HepG2 (cell line): ENCODE measurements around the gene IRX3. TPM values are rescaled to one million over a fixed set of nuclear protein-coding genes. Genes with fewer than 3 reads are reported as not detected.

Source experiments
- ATF2 ChIP-seq: sonication (generic); formaldehyde crosslinking; IDR thresholded peaks from 2 replicates; pipeline ENCODE4 v1.4.0; 2020; ENCODE audit warnings: missing genetic modification reagents
- BORCS8-MEF2B ChIP-seq: sonication (generic); formaldehyde crosslinking; IDR thresholded peaks from 2 replicates; pipeline ENCODE4 v1.8.0; 2022; ENCODE audit warnings: mild to moderate bottlenecking, missing genetic modification reagents
- IRF9 ChIP-seq: sonication (generic); formaldehyde crosslinking; IDR thresholded peaks from 2 replicates; pipeline ENCODE4 v1.8.0; 2022; ENCODE audit warnings: missing genetic modification reagents, mild to moderate bottlenecking, borderline replicate concordance
- KAT8 ChIP-seq: IDR thresholded peaks from 2 replicates; pipeline ENCODE4 v1.6.1; 2016; ENCODE audit warnings: missing genetic modification reagents, missing compliant biosample characterization
- KMT2B ChIP-seq: IDR thresholded peaks from 2 replicates; pipeline ENCODE4 v1.6.1; 2016; ENCODE audit warnings: missing genetic modification reagents, missing compliant biosample characterization
- MED13 ChIP-seq: sonication (generic); formaldehyde crosslinking; IDR thresholded peaks from 2 replicates; pipeline ENCODE4 v1.5.0; 2020; ENCODE audit warnings: missing genetic modification reagents
- MLXIP ChIP-seq: sonication (generic); formaldehyde crosslinking; IDR thresholded peaks from 2 replicates; pipeline ENCODE4 v1.9.0; 2021; ENCODE audit warnings: missing genetic modification reagents, borderline replicate concordance
- PAWR ChIP-seq: sonication (generic); formaldehyde crosslinking; IDR thresholded peaks from 2 replicates; pipeline ENCODE4 v1.4.0; 2020; ENCODE audit warnings: missing genetic modification reagents, mild to moderate bottlenecking, borderline replicate concordance
- PHF21A ChIP-seq: sonication (generic); formaldehyde crosslinking; IDR thresholded peaks from 2 replicates; pipeline ENCODE4 v1.5.0; 2020; ENCODE audit warnings: mild to moderate bottlenecking, missing genetic modification reagents
- PITX1 ChIP-seq: sonication (generic); formaldehyde crosslinking; IDR thresholded peaks from 2 replicates; pipeline ENCODE4 v1.5.1; 2020; ENCODE audit warnings: mild to moderate bottlenecking, missing genetic modification reagents
- RCOR2 ChIP-seq: IDR thresholded peaks from 2 replicates; pipeline ENCODE4 v1.6.1; 2016; ENCODE audit warnings: missing biosample characterization, missing genetic modification reagents
- SAP130 ChIP-seq: IDR thresholded peaks from 2 replicates; pipeline ENCODE4 v1.6.1; 2016; ENCODE audit warnings: low read depth
- SMAD3 ChIP-seq: sonication (generic); formaldehyde crosslinking; IDR thresholded peaks from 2 replicates; pipeline ENCODE4 v1.4.0; 2020; ENCODE audit warnings: missing genetic modification reagents
- SNAPC2 ChIP-seq: sonication (generic); formaldehyde crosslinking; IDR thresholded peaks from 2 replicates; pipeline ENCODE4 v1.8.1; 2022; ENCODE audit warnings: mild to moderate bottlenecking, missing genetic modification reagents
- SP5 ChIP-seq: IDR thresholded peaks from 2 replicates; pipeline ENCODE4 v1.6.1; 2016; ENCODE audit warnings: low read depth, borderline replicate concordance
- STAG1 ChIP-seq: sonication (generic); formaldehyde crosslinking; IDR thresholded peaks from 2 replicates; pipeline ENCODE4 v1.4.0; 2020; ENCODE audit warnings: missing genetic modification reagents
- ZMYM4 ChIP-seq: sonication (generic); formaldehyde crosslinking; IDR thresholded peaks from 2 replicates; pipeline ENCODE4 v1.8.1; 2023; ENCODE audit warnings: mild to moderate bottlenecking, missing genetic modification reagents
- ZNF296 ChIP-seq: sonication (generic); formaldehyde crosslinking; conservative IDR thresholded peaks from 2 replicates; pipeline ENCODE4 v1.5.0; 2020; ENCODE audit warnings: mild to moderate bottlenecking, missing genetic modification reagents
- ZNF619 ChIP-seq: sonication (generic); formaldehyde crosslinking; IDR thresholded peaks from 2 replicates; pipeline ENCODE4 v1.4.0; 2020; ENCODE audit warnings: mild to moderate bottlenecking, missing genetic modification reagents
- ZNF724P ChIP-seq: sonication (generic); formaldehyde crosslinking; IDR thresholded peaks from 2 replicates; pipeline ENCODE4 v1.8.0; 2022; ENCODE audit warnings: missing genetic modification reagents, borderline replicate concordance
- ZNF746 ChIP-seq: sonication (generic); formaldehyde crosslinking; IDR thresholded peaks from 2 replicates; pipeline ENCODE4 v1.8.0; 2022; ENCODE audit warnings: mild to moderate bottlenecking, missing genetic modification reagents
- ZSCAN21 ChIP-seq: sonication (generic); formaldehyde crosslinking; IDR thresholded peaks from 2 replicates; pipeline ENCODE4 v1.8.0; 2022; ENCODE audit warnings: mild to moderate bottlenecking, missing genetic modification reagents, moderate library complexity, borderline replicate concordance
- polyA plus RNA-seq, 8 experiments: library from polyadenylated mRNA; depleted of rRNA in 3 of 8; stranded (reverse) in 7 of 8; unstranded in 1 of 8; fragments of >200 nt; fragmentation: Illumina TruSeq in 4 of 8; extraction: Trizol in 4 of 8; gene quantifications; 2 replicates each; pipeline versions ENCODE4 v1.2.1 to v1.2.3, GENCODE V29; 2011 to 2016; ENCODE audit warnings: low read depth in 4 of 8, missing spikeins in 1 of 8, mixed read lengths in 1 of 8; ENCODE audit not compliant: insufficient read depth in 1 of 8
- total RNA-seq, 5 experiments: library from RNA; depleted of rRNA; stranded (reverse); fragments of >200 nt; fragmentation: Illumina TruSeq; extraction: Trizol; gene quantifications; 2 replicates each; pipeline ENCODE4 v1.2.3, GENCODE V29; 2016; ENCODE audit warnings: low read depth in 1 of 5
- TF ChIP-seq, protein P1 (sequence below): sonication (generic); formaldehyde crosslinking; IDR thresholded peaks from 2 replicates; pipeline ENCODE4 v1.4.0; 2020; ENCODE audit warnings: missing genetic modification reagents

Gene IRX3
- total and polyA plus RNA-seq, 2 of the 13 experiments (the other 11 are each of a cell fraction or from before 2014, with no cell fraction given), result 9.2 to 16.4 TPM

GRCh38 chr16:54244061-54244886 is 42.3 kb downstream of the IRX3 start (continued):
- peak; percentile 86 for TF ChIP-seq STAG1 (CRISPR knock-in tag)
- 0 out of 2 replicates have a peak, but pooled peaks have one; percentile 82 for TF ChIP-seq PAWR (CRISPR knock-in tag)
- TF ChIP-seq IRF9 (CRISPR knock-in tag), result peak; percentile 46; the same call in 1 of the 2 replicates
- peak; percentile 50; the same call in 1 of the 2 replicates for TF ChIP-seq ATF2 (CRISPR knock-in tag)
- 0 out of 2 replicates have a peak, but pooled peaks have one; percentile 40 for TF ChIP-seq KAT8 (CRISPR knock-in tag)
- 0 out of 2 replicates have a peak, but pooled peaks have one; percentile 23 for TF ChIP-seq MED13 (CRISPR knock-in tag)
- TF ChIP-seq RCOR2 (CRISPR knock-in tag), result no peak
- TF ChIP-seq ZNF746 (CRISPR knock-in tag), result no peak
- TF ChIP-seq SAP130 (CRISPR knock-in tag), result 0 out of 2 replicates have a peak, but pooled peaks have one; percentile 26
- TF ChIP-seq, protein P1, sequence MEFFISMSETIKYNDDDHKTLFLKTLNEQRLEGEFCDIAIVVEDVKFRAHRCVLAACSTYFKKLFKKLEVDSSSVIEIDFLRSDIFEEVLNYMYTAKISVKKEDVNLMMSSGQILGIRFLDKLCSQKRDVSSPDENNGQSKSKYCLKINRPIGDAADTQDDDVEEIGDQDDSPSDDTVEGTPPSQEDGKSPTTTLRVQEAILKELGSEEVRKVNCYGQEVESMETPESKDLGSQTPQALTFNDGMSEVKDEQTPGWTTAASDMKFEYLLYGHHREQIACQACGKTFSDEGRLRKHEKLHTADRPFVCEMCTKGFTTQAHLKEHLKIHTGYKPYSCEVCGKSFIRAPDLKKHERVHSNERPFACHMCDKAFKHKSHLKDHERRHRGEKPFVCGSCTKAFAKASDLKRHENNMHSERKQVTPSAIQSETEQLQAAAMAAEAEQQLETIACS, result no peak
- TF ChIP-seq PITX1 (CRISPR knock-in tag), result peak; percentile 10; the same call in 1 of the 2 replicates
- TF ChIP-seq PHF21A (CRISPR knock-in tag), result no peak
- 0 out of 2 replicates have a peak, but pooled peaks have one; percentile 59 for TF ChIP-seq ZSCAN21
- TF ChIP-seq BORCS8-MEF2B, result no peak
- TF ChIP-seq ZMYM4, result peak; percentile 40
- TF ChIP-seq MLXIP (CRISPR knock-in tag), result no peak
- no peak for TF ChIP-seq ZNF619
- TF ChIP-seq SP5 (CRISPR knock-in tag), result 0 out of 2 replicates have a peak, but pooled peaks have one; percentile 10
- no peak for TF ChIP-seq SMAD3 (CRISPR knock-in tag)
- TF ChIP-seq ZNF296 (CRISPR knock-in tag), result 0 out of 2 replicates have a peak, but pooled peaks have one; percentile 1
- TF ChIP-seq KMT2B, result no peak
- peak; percentile 63; the same call in 1 of the 2 replicates for TF ChIP-seq ZNF724P
- 0 out of 2 replicates have a peak, but pooled peaks have one; percentile 42 for TF ChIP-seq SNAPC2
